Fibroblast of mammary gland (primary cell): ENCODE data around the gene ZNF619.

ENCODE experiments used
- DNase-seq: peaks from one replicate; pipeline ENCODE4 v3.0.0-alpha.2; 2010; ENCODE audit warnings: low read depth
- H3K4me3 ChIP-seq: 2 replicates; pipeline ENCODE4 v1.5.1; 2011; ENCODE audit warnings: low read depth, mild to moderate bottlenecking, low read length, moderate library complexity; ENCODE audit not compliant: control insufficient read depth
- TF ChIP-seq, protein P1 (sequence below): conservative IDR thresholded peaks from 2 replicates; pipeline ENCODE4 v1.5.1; 2011; ENCODE audit warnings: low read depth, low read length, inconsistent platforms; ENCODE audit not compliant: control insufficient read depth, insufficient read depth

Gene ZNF619

DNA sequence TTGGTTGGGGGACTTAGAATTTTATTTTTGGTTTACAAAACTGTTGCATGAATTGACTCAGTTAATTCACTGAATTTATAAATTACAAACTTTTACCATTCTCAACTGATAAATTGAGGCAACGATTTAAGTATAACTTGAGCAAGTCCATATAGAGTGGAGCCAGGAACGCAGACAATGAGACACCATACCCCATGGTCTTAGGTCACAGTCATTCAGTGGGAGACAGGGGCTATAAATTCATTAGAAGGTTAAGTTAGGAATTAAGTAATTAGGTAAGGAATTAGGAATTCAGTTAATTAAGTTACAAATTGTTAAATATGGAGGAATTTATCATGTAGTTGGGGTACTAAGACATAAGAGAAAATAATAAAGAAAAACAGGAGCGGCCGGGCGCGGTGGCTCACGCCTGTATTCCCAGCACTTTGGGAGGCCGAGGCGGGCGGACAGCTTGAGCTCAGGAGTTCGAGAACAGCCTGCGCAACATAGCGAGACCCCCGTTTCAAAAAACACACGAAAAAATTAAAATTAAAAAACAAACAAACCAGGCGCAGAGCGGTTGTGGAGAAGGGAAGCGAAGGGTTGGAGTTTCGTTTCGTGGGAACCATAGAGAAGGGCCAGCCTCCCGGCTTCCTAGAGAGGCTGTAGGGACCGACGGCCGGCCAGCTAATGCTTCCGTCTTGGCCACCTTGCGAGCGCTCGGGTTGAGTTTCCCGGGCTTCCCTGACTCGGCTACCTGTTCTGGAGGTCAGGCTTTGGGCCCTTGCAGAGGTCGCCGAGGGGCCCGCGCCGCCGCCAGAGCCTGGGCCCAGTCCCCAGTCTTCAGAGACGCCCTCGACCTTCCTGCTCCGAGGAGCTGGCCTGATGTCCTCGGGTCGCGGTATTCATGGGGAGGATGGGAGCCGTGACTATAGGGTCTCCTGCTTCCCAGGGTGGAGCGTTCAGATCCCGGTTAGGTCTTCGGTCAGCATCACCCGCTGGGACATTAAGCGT lies at the start of gene ZNF619:
TSS of gene ZNF619 (plus strand) at position 645 of the 993 bp plus-strand sequence. CDS start 858 bp downstream, outside the sequence.
- TF ChIP-seq, protein P1, sequence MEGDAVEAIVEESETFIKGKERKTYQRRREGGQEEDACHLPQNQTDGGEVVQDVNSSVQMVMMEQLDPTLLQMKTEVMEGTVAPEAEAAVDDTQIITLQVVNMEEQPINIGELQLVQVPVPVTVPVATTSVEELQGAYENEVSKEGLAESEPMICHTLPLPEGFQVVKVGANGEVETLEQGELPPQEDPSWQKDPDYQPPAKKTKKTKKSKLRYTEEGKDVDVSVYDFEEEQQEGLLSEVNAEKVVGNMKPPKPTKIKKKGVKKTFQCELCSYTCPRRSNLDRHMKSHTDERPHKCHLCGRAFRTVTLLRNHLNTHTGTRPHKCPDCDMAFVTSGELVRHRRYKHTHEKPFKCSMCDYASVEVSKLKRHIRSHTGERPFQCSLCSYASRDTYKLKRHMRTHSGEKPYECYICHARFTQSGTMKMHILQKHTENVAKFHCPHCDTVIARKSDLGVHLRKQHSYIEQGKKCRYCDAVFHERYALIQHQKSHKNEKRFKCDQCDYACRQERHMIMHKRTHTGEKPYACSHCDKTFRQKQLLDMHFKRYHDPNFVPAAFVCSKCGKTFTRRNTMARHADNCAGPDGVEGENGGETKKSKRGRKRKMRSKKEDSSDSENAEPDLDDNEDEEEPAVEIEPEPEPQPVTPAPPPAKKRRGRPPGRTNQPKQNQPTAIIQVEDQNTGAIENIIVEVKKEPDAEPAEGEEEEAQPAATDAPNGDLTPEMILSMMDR = no peak
- peak; percentile 71 for DNase-seq
- peak within 1 kb of the TSS; percentile 85 for H3K4me3 ChIP-seq

DNA sequence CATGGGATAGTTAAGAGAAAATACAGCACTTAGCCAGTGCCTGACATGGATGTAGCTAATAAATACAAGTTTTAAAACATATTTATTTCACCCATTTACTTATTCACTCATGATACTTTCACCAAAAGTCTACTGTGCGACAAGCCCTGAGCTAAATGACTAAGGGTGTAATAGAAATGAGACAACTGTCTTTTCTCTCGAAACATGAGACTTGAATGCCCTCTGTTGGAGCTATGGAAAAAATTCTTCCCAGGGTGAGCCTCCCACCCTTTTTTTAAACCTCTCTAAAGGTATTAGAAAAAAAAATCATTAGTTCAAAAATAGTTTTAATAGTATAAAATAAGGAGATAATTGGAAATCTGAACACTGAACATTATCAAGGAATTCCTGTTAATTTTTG lies 44.1 kb upstream of the ZNF619 start:
- TF ChIP-seq, protein P1 = no peak
- H3K4me3 ChIP-seq = no peak overlapping the region
- DNase-seq = no peak

DNA sequence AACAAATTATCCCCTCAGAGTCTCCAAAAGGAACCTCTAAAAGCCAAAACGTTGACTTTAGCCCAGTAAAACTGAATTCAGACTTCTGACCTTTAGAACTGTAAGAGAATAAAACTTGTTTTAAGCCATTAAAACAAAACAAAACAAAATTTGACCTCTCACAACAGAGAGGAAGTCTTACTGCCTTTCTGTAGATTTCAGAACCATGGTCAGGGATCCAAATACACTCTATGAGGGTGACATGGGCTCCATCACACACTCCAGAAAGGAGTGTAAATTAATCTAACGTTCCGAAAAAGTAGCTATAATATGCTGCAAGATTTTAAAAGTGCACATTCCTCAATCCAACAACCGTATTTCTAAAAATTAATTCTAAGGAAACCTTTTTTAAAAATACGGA lies 39.0 kb upstream of the ZNF619 start:
- no peak for DNase-seq
- TF ChIP-seq, protein P1 = no peak
- H3K4me3 ChIP-seq = no peak overlapping the region

DNA sequence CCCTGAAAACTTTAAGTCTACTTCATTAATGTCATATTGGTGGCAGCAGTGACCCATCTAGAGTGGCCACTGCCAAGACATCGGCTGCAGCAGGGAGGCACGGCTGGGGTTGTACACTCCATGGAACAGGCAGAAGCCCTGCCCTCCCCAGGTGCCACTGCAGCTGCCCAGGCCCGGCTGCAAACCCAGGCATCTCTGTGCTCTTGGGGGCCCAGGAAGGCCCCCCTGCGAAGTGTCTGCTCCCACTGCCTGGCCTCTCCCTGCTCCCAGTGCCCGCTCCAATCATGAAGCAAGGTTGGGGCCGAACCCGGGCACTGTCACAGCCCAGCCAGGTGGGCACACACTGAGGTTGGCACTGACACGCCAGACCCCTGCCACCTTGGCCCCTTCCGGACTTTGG lies 31.9 kb upstream of the ZNF619 start:
- TF ChIP-seq, protein P1 = no peak
- H3K4me3 ChIP-seq = no peak overlapping the region
- DNase-seq = no peak

DNA sequence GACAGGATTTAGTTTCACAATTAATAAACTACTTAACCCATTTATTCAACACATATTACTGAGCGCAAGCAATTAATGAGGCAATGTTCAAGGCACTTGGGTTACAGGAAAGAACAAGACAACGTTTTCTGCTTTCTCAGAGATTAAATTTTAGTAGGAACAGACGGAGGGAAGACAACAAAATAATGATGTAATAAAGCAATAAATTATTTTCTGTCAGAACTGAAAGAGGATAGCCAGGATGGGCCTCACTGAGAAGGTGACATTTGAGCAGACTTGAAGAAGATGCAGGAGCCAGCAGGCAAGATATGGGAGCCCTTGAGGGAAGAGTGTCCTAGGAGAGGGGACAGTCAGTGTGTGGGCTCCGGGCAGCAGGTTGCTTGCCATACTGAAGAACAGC lies 31.0 kb upstream of the ZNF619 start:
- DNase-seq = no peak
- no peak overlapping the region for H3K4me3 ChIP-seq
- TF ChIP-seq, protein P1 = no peak

DNA sequence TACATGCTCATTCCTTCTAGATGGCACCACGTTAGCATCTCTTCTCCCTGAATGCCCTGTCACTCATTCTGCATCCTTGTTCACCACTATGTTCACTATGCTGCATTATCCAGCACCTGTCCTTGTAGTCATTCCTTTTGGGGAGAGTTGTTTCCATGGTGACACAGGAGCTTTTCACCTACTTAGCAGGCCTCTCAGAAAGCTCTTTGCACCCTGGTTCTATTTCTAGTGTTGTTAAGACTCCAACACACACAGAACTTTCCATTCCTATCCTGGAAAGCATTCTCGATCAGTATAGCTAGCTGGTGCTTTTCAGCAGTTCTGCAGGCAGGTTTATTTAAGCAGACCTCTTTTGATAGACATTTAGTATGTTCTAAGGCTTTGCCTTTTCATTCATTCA lies 26.5 kb upstream of the ZNF619 start:
- no peak for DNase-seq
- TF ChIP-seq, protein P1 = no peak
- no peak overlapping the region for H3K4me3 ChIP-seq
